Activated CD4-positive, alpha-beta T cell treated with anti-CD3 and anti-CD28 coated beads for 4 hours (primary cell): ENCODE data around the gene TMEM38A.

ENCODE experiments used
- DNase-seq, 2 donors: peaks; one replicate each; pipeline ENCODE4 v3.0.0-alpha.2; 2020

TMEM38A gene, protein sequence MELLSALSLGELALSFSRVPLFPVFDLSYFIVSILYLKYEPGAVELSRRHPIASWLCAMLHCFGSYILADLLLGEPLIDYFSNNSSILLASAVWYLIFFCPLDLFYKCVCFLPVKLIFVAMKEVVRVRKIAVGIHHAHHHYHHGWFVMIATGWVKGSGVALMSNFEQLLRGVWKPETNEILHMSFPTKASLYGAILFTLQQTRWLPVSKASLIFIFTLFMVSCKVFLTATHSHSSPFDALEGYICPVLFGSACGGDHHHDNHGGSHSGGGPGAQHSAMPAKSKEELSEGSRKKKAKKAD

DNA sequence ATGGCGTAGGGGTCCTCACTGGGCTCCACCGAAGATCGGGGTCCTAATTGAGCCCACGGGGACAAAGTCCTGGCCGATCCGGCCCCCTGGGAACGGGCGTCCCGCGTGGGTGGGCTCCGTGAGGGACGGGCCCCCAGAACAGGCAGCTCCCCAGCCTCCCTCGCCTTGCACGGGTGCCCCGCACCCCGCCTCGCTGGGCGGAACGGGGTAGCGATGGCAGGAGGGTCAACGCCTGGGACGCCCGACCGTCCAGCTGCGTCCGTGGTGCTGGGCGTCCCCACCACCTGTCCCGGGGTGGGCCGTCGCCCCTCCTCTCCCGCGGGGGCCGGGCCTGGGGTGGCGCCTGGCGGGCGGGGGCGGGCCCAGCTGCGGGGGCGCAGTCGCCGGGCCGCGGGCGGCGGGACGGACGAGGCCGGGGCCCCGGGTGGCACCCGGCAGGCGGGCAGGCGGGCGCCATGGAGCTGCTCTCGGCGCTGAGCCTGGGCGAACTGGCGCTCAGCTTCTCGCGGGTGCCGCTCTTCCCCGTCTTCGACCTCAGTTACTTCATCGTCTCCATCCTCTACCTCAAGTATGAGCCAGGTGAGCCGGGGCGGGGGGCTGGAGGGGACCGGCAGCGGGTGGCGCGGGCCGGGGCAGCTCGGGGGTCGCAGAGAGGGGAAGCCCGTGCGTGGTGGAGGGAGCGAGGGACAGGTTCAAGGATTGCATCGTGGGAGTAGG lies at the start of gene TMEM38A:
TSS of gene TMEM38A (plus strand) at position 377 of the 717 bp plus-strand sequence. CDS start at position 456, 79 bp downstream.
- peak; percentile 32 to 47 for DNase-seq

DNA sequence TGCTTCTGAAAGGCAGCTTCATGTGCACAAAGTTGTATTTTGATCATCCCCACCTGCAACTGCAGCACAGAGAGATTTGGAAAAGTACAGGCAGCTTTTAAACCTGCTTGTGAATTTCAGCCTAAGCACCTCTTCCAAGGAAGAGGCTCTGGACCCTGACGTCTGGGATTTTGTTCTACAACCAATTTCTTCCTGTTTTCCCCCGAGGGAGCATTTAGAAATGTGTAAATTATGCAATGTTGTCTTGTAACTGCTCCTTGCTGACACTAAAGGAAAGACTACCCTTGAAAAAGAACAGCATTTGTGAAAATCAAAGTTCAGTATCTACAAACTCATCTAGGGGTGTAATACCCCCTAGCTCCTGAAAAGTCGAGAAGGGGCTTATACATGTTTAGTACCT lies 48.3 kb upstream of the TMEM38A start:
- no peak for DNase-seq

DNA sequence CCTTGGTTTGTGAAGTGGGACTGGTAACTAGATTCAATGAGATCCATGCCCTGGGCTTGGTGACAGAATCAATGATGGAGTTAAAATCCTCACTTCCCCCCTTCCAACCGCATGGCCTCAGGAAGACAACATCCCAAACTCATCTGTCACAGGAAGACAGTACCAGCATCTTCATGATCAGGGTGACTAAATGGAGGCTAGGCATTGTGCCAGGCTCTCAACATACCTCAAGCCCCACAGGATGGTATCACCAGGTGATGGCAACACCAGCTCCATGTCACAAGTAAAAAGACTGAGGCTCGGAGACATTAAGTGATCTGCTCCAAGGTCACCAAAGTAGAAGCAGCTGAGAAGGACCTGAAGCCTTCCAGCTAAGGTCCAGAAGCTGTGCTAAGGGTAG lies 47.1 kb upstream of the TMEM38A start:
- no peak for DNase-seq

DNA sequence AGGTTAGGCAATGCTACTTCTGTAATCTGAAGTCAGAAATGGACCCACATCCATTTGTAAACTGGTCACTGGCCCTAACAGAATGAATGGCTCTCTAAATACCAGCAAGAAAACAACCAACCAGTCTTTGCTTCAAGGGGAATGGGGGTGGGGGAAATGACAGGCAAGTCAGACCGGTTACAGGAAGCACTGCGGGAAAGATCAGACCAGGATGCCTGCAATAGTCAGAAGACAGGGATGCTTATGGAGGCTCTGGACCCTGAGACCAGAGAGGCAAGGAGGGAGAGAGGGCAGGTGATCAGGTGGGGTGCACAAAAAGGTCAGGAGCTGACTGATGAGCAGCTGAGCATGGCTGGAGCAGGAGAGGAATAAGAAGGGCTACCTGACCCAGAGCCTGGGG lies 46.0 kb upstream of the TMEM38A start:
- DNase-seq = no peak

DNA sequence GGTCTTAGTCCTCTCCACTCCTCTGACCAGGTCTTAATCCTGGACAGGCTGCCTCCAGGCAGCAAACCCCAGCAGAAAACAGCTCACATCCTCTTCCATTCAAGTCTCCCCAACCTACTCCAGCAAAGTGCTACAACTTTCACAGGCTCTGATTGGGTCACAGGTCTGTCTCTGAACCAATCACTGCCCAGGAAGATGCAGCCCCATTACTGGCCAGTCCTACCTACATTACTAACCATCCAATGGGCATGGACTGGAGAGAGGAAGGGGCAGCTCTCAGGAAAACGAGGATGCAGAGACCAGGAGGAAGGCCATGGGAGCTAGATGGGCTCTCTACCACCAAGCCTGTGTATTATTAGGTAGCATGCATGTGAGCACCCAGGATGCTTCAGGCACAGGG lies 45.1 kb upstream of the TMEM38A start:
- no peak for DNase-seq

DNA sequence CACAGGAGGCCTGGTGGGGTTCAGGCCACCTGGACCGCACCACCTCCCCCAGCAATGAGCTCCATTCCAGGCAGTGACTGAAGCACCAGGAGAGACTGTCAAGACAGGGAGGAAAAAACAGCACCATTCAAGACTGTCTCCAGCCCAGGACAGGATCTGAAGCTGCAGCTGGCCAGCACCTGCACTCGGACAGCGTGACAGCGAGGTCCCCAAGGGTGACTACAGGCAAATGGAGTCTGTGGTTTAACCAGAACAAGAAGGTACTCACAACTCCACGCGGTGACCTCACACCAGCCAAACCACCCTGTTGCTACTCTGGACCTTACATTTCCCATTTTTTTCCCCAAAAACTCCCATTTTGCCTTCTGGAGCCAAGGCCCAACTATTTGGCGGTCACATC lies 42.7 kb upstream of the TMEM38A start:
- no peak for DNase-seq

DNA sequence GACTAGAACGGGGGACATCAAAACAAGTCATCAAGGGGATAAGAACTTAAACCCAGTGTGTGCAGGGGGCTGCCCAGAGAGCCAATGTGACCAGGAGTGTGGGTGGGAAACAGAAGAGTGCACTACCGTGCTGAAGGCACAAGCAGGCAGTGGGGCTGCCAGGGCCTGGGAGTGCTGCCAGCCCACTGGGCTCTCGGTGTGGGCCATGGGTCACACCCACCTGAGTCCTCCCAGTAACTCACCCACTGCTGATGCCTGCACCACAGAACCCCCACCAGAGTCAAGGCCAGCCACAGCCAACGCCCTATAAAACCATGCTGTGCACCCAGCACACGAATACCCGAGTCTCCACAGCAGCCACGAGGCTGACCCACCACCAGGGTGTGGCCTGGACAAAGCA lies 41.5 kb upstream of the TMEM38A start:
- no peak for DNase-seq

DNA sequence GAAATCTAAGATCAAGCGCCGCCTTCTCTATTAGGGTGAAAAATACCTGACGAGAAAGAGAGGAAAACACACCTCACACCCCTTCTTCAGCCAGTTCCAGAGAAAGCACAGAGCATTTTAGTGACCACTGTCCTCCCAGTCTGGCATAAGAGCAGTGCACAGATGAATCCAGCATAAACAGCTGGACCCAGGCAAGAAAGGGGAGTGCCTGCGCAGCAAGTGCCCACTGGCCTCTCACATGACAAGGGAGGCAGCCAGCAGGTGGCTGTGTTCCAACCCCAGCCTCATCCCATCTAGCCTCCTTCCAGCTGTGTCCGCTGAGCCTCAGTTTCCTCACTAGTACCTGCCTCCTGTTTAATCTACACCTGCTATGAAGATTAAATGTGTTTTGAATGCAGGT lies 40.9 kb upstream of the TMEM38A start:
- no peak for DNase-seq

DNA sequence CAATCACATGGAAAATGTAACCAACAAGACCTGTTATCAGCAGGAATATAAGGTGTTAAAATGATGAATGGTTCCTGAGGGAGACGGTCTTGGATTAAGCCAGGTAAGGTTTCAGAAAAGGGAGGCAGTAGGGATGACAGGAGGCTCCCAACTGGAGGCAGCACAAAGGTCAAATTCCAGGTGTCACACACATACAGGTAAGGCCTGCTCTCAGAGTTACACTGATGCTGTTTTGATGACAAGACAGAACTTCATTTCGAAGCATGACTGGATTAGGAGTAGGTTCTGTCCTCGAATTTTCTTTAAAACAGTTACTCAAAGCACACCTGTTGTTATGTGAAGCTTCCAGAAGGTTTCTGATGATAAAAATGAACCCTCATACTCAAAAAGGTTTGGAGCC lies 40.4 kb upstream of the TMEM38A start:
- DNase-seq = no peak

DNA sequence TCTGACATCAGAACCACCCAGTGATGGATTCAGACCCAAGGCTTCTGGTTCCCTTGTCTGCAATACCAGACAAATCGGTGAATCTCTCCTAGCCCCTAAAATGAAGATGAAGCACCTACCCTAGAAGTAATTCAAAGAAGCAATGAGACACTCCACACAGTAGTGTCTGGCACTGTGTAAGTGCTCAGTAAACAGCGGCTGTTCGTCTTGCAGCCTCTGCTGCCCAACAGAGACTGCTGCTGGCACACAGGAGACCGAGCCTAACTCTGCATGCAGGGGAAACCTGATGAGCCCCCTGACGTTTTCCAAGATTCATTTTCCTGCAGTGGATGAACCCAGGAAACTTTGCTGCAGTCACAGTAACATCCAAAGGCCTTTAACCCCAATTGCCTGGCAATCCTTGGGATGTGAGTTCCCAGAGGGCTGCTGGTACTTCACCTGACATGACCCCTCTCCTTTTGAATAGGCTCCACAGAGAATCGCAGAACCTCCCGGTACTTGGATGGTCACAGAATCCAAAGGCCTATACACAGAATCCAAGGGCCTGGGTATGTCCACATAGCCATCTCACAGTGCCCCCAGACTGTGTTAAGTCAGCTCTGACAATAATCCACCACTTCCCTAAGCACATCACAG lies 39.7 kb upstream of the TMEM38A start:
- no peak for DNase-seq

DNA sequence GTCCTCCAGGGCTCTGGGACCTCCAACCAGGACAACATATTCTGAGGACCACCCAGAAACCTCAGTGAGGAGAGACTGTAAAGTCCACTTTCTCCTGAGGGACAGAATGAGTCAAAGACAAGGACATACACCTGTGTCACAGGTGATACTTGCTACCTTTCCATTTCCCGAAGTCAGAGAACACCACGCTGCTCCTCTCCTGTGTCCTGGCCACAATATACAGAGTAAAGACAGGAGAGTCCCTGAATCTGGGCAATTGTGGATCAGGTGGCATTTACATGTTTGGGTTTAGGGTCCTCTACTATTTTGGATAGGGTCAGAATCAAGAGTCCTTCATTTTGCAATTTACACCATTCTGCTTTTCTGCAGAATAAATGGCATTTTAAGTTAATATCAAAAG lies 37.9 kb upstream of the TMEM38A start:
- no peak for DNase-seq

DNA sequence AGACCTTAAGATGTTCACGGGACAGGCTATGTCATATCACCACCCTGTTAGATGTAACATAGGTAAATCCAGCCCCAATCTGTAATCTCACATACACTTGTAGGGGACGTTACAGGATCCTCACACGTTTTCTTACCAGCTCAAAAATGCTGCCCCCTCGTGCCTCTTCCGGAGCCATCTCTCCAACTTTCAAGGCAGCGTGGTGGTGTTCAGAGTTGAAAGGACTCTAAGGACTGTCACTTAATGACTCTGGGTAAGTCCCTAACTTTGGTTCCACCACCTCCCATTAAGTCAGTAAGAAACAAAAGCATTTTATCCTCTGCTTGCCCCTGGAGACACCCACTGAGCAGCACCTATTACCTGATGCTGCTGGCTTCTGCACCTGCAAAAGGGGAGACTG lies 37.4 kb upstream of the TMEM38A start:
- DNase-seq = no peak

DNA sequence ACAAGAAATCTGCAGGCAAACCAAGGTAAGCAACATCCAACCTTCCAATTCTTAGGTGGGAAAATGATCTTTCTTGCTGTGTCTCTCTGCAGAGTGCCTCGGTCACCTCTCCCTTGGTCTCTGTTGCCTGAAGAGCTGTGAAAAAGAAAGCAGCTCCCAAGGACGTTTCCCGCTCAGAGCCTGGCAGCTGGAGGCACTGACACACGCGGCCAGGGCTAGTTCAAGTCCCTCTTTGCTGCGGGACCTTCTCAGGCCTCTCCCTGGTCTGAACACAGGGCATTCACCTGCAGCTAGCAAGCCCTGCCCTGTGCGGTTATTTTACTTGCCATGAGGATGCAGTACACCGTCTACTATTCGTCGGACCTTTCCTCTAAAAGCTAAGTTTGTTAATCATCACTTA lies 36.7 kb upstream of the TMEM38A start:
- no peak for DNase-seq

DNA sequence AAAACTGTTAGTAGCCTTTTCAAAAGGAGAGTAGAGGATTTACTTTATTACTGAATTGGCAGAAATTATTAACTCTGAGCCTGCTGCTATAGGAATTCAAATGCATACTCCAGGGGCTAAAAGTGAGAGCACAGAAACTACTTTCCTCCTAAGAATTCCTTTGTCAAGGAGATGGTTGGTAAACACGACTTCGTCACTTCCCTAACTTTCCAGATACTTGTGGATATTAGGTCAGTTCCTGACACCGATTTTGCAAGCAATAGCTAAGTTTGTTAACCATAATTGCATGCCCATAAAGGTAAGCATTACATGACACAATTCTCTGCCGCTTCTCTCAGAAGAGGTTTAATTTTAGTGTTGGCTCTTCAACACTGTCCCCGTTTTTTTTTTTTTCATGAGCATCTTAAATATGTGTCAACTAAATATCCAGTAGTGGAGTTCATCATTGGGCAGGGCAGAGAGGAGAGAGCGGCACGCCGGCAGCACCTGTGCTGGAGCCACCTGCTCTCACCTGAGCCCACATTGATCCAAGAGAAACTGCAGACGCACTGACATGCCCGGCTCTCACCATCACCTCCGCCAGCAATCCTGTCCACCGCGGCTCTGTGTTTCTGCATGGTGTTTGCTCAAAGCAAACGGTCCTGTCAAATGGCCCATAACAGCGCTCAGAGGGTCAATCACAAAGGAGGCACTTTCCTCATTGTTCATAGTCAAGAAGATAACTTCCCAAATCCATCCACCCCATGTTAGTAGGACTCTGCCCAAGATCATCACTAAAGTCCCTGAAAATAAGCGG lies 35.6 kb upstream of the TMEM38A start:
- no peak for DNase-seq

DNA sequence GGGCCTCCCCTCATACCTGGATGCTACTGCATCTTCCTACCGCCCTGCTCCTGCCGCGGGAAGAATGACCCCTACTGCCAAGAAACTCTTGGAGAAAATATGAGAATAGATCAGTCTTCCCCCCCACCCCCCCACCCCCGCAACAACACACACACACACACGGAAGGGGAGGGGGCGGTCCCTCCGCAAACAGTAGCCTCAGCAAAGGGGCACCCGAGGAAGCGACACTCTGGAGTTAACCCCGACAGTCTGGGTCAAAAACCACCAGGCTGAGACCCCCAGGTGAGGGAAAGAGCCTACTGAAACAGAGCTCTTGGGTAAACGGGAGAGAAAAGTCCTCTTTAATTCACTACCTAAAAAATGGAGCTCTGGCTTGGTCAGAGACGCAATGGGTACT lies 34.1 kb upstream of the TMEM38A start:
- DNase-seq = peak; percentile 12 to 18

DNA sequence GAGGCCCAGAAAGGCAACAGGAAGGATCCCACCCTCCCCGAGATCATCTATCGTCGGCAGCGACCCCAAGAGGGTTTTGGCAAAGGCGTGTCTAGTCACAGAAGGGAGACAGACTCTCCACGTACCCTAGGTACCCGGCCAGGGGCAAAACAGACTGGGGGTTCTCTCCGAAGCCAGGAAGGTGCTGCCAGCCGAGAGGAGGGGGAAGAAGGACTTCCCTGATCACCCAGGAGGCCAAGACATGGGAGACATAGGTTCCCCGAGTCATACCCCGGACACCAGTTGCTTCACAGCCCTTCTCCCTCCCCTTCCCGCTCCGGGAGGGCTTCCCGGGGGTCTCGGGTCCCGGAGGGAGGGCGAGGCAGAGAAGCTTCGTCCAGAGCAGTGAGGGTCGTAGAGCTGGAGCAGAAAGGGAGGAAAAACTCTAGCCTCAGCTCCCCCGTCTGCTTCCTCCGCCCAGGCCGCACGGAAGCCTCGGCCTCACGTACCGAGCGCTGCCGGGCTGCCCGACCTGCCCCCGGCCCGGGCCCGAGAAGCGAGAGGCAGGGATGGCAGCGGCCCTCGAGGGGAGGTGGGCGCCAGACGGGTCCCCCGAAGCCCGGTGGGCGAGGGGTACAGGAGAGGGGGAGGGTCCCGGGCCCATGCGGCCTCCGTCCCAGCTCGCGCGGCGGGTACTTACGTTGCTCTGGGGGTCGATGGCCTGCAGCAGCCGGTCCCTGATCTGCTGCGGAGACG lies 33.6 kb upstream of the TMEM38A start:
- DNase-seq = peak in 1 of 2 donors; percentile 4

DNA sequence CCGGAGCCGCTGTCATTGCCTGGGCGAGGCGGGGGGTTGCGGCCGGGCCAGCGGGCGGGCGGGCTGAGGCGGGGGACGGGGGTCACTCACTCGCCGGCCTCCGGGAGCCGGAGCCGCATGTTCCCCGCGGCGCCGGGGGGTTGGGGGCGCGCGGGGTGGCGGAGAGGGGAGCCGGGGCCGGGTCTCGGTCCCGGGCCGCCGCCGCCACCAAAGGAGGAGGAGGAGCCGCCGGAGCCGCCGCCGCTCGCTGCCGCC lies 33.1 kb upstream of the TMEM38A start:
- DNase-seq = no peak

DNA sequence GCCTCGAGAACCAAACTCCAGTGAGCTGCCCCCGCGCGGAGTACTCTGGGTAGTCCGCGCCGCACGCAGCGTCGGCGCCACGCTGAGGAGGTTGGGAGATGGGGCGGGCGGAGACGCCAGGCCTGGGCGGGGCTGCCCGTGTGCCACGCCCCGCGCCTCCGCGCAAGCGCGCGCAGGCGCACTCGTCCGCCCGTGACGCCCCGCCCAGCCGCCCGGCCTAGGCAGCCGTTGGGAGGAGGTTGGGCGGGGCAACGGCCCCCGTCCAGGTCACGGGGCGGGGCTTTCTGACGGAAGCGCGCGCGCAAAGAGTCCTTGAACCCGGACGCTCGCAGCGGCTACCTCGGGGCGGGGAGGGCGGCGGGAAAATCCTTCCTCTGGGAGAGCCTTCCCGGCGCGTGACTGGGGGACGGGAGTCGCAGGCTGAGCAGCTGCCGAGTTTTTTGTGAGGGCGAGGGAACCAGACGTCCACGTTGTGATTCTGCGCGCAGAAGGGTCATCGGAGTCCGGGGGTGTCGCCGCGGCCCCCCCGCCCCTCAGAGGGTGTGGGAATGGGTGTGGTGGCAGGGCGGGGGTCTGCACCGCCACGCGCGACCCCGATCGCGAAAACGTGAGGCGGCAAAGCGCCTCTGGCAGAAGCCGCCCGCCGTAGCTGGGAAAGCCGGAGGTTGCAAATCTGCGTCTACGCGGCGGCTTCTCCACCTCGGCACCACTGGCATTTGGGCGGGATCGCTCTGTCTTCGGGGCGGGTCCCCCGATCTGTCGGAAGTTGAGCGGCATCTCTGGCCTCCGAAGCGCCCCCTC lies 32.6 kb upstream of the TMEM38A start, which contains the start of gene MED26:
TSS of gene MED26 (minus strand) at position 22 of the 801 bp plus-strand sequence. CDS start 261 bp downstream, outside the sequence.
- peak; percentile 94 for DNase-seq

DNA sequence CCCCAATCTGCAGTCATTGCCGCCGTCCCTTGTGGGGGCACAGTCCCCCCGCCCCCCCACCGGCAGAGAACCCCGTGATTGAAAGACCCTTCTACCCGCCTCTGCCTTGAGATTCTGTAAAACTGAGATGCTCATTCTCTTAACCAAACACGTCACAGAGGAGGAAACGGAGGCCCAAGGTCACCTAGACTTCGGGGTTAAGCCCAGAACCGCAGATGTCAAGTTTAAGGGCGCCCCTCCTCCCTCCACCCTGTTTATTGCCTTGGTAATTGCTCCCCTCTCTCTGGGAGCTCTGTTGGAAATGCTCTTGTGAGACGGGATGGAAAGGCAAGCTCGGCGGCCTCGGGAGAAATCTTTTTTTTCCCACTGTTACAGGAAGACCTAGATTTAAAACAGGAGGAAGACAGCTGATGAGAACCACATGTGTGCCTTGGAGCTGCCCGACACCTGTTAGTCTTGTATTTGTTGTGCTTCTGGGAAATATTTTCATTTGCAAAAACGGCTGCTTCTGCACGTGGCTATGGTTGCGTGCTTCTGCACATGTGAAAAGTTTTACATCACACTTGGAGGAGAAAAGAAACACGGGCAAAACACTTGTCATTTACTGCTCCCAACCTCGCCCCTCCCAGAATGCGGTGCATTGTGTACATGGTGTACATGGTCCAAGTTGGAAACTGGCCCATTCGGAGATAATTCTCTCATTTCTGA lies 31.8 kb upstream of the TMEM38A start:
- peak in 1 of 2 donors; percentile 9 for DNase-seq

DNA sequence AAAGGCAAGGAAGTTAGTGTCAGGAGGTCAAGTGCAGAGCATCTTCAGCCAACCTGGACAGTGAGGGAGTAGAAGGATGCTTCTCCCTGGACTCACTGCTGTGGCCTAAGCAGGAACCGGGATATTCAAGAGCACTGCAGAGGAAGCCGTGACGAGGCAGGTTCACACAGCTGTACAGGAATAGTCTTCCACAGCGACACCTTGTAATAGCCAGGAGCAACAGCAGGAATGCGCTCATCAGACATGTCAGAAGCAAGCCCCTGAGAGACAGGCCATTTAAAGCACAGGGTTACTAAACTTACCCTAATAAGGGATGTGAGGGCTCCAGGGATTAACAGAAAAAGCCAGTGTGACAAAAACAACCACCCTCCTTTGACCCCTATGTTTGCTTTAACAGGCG lies 29.5 kb upstream of the TMEM38A start:
- DNase-seq = no peak

DNA sequence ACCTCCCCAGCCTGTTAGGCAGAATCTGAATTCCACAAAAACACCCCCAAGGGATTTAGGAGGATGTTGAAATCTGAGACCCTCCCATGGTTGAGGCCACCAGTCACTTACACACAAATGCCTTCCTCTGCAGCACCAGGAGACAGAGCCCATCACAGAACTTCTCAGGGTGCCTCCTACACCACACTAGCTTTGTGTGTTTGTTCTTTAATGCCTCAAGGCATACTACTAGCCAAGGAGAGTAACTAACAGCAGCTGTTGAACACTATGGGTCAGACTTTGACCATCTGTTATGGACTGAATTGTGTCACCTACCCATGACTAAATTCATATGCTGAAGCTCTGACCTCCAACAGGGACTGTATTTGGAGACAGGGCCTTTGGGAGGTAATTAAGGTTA lies 23.4 kb upstream of the TMEM38A start:
- no peak for DNase-seq
